ENCODE data around the gene FOXL3.

- TF ChIP-seq CTCF (conservative IDR thresholded peaks at IDR 0.05; ENCODE audit: low read depth in 2 of 2), result no peak
- TF ChIP-seq POLR2AphosphoS5 (IDR thresholded peaks at IDR 0.05; ENCODE audit: low read depth), result no peak
- TF ChIP-seq, protein P1, sequence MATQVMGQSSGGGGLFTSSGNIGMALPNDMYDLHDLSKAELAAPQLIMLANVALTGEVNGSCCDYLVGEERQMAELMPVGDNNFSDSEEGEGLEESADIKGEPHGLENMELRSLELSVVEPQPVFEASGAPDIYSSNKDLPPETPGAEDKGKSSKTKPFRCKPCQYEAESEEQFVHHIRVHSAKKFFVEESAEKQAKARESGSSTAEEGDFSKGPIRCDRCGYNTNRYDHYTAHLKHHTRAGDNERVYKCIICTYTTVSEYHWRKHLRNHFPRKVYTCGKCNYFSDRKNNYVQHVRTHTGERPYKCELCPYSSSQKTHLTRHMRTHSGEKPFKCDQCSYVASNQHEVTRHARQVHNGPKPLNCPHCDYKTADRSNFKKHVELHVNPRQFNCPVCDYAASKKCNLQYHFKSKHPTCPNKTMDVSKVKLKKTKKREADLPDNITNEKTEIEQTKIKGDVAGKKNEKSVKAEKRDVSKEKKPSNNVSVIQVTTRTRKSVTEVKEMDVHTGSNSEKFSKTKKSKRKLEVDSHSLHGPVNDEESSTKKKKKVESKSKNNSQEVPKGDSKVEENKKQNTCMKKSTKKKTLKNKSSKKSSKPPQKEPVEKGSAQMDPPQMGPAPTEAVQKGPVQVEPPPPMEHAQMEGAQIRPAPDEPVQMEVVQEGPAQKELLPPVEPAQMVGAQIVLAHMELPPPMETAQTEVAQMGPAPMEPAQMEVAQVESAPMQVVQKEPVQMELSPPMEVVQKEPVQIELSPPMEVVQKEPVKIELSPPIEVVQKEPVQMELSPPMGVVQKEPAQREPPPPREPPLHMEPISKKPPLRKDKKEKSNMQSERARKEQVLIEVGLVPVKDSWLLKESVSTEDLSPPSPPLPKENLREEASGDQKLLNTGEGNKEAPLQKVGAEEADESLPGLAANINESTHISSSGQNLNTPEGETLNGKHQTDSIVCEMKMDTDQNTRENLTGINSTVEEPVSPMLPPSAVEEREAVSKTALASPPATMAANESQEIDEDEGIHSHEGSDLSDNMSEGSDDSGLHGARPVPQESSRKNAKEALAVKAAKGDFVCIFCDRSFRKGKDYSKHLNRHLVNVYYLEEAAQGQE (IDR thresholded peaks at IDR 0.05; ENCODE audit: unreplicated experiment), result no peak
- no peak for TF ChIP-seq EZH2 (IDR thresholded peaks at IDR 0.05; ENCODE audit: low read depth, unreplicated experiment)
- no peak for TF ChIP-seq CREB1 (CRISPR knock-in tag; IDR thresholded peaks at IDR 0.05; ENCODE audit: low read depth)
- TF ChIP-seq EZH2phosphoT487 (IDR thresholded peaks at IDR 0.05; ENCODE audit: unreplicated experiment), result no peak
- TF ChIP-seq ZNF331 (CRISPR knock-in tag; IDR thresholded peaks at IDR 0.05; ENCODE audit: low read depth), result no peak
Observed at GRCh38 chr7:339696-340095, 49.7 kb downstream of the FOXL3 start.

All from GM23338 (cell line).